ENCODE results near the gene TRAF1.

- TF ChIP-seq CTCF (IDR thresholded peaks at IDR 0.05) (no peak), POLR2A (IDR thresholded peaks at IDR 0.05) (no peak)
These were observed 8.4 kb downstream of the TRAF1 start for GRCh38 chr9:120917929-120918762.

All from testis (tissue), 2 donors.